Smooth muscle cell (in vitro differentiated cells): ENCODE measurements around the gene MAGOHB. TPM values are rescaled to one million over a fixed set of nuclear protein-coding genes. Genes with fewer than 3 reads are reported as not detected.
"Not testable (repeated sequence)": the region's sequence is repeated elsewhere in the genome, so short reads cannot be mapped to it uniquely, and the experiment has no call there.

ENCODE experiments used
- DNase-seq: peaks from one replicate; lab custom pipeline; 2025; ENCODE audit not compliant: unreplicated experiment; lab: John Stamatoyannopoulos, UW
- H2AFZ ChIP-seq: fragments of 200-600 bp; sonication (generic); 2 replicates; pipeline ENCODE4 v1.6.0; 2016; ENCODE audit warnings: antibody characterized with exemption, low read depth, mild to moderate bottlenecking
- H3F3A ChIP-seq: fragments of 200-600 bp; sonication (generic); 2 replicates; pipeline ENCODE4 v1.6.0; 2017; ENCODE audit warnings: antibody characterized with exemption, low read depth
- H3K27ac ChIP-seq: fragments of 200-600 bp; sonication (generic); 2 replicates; pipeline ENCODE4 v1.5.1; 2016; ENCODE audit warnings: low read depth, mild to moderate bottlenecking
- H3K27me3 ChIP-seq: fragments of 200-600 bp; sonication (generic); 2 replicates; pipeline ENCODE4 v1.6.1; 2016; ENCODE audit warnings: low read depth, mild to moderate bottlenecking
- H3K36me3 ChIP-seq: fragments of 200-600 bp; sonication (generic); 2 replicates; pipeline ENCODE4 v1.5.1; 2016; ENCODE audit warnings: low read depth
- H3K4me1 ChIP-seq: fragments of 200-600 bp; sonication (generic); 2 replicates; pipeline ENCODE4 v1.5.1; 2016; ENCODE audit warnings: low read depth
- H3K4me2 ChIP-seq: fragments of 200-600 bp; sonication (generic); 2 replicates; pipeline ENCODE4 v1.6.0; 2016; ENCODE audit warnings: mild to moderate bottlenecking
- H3K4me3 ChIP-seq: fragments of 200-600 bp; sonication (generic); 2 replicates; pipeline ENCODE4 v1.5.1; 2016; ENCODE audit warnings: mild to moderate bottlenecking
- H3K79me2 ChIP-seq: fragments of 200-600 bp; sonication (generic); 2 replicates; pipeline ENCODE4 v1.6.0; 2016; ENCODE audit warnings: low read depth, mild to moderate bottlenecking
- H3K9ac ChIP-seq: fragments of 200-600 bp; sonication (generic); 2 replicates; pipeline ENCODE4 v1.6.0; 2016; ENCODE audit warnings: low read depth
- H3K9me3 ChIP-seq: fragments of 200-600 bp; sonication (generic); replicated peaks from 2 replicates; pipeline ENCODE4 v1.5.1; 2016; ENCODE audit warnings: low read depth
- H4K20me1 ChIP-seq: fragments of 200-600 bp; sonication (generic); 2 replicates; pipeline ENCODE4 v1.6.0; 2016; ENCODE audit warnings: low read depth
- WGBS: methylation state at CpG from one replicate; pipeline ENCODE4 v1.1.7; 2016; ENCODE audit warnings: low lambda C conversion rate; 5-methylcytosine and 5-hydroxymethylcytosine counted together
- polyA plus RNA-seq: library from polyadenylated mRNA; unstranded; fragments of >200 nt; fragmentation: Nextera tagmentation; extraction: Ambion mirVana; gene quantifications from 2 replicates; pipeline ENCODE4 v1.2.1, GENCODE V29; 2016
- total RNA-seq: library from RNA; depleted of rRNA; stranded (reverse); fragments of >200 nt; gene quantifications from 2 replicates; pipeline ENCODE4 v1.2.3, GENCODE V29; 2014
- TF ChIP-seq, protein P1 (sequence below): fragments of 200-600 bp; sonication (generic); IDR thresholded peaks from 2 replicates; pipeline ENCODE4 v1.5.1; 2017; ENCODE audit warnings: borderline replicate concordance, mild to moderate bottlenecking, antibody characterized with exemption; ENCODE audit not compliant: insufficient read depth, poor library complexity, severe bottlenecking

The MAGOHB gene
- total and polyA plus RNA-seq, 2 experiments from 2014 or later = 24.0 to 62.2 TPM

DNA sequence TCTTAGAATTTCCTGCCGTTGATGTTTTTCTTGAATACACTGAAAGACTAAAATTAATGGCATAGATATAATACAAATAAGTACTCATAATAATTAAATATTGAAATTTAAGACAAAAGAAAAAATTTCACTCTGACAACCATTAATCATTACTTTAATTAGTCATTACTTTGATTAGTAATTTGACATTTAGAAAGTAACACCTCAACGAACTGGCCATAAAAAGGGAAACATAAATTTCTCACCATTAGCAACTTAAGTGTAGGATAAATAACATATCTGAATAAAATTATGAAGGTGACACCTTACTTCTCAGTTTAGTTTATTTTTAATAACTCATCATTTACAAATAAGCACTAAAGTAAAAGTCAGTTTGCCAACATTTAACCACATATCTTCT is 17.5 kb downstream of the MAGOHB start:
- Histone ChIP-seq H3K79me2 (no peaks in the 10 kb centered on the region), H3K4me1 (no peaks in the 10 kb centered on the region), H3K36me3 (no peaks in the 10 kb centered on the region), H3K4me3 (no peak overlapping the region), H3F3A (no peaks in the 10 kb centered on the region), H3K27me3 (no peaks in the 10 kb centered on the region), H4K20me1 (no peaks in the 10 kb centered on the region), H2AFZ (no peak overlapping the region), H3K27ac (no peak overlapping the region), H3K9ac (no peak overlapping the region), H3K4me2 (no peak overlapping the region), H3K9me3 (no peaks in the 10 kb centered on the region)
- DNase-seq = no peak
- WGBS = 94% methylated on average over 2 of the region's 2 CpGs
- TF ChIP-seq, protein P1, sequence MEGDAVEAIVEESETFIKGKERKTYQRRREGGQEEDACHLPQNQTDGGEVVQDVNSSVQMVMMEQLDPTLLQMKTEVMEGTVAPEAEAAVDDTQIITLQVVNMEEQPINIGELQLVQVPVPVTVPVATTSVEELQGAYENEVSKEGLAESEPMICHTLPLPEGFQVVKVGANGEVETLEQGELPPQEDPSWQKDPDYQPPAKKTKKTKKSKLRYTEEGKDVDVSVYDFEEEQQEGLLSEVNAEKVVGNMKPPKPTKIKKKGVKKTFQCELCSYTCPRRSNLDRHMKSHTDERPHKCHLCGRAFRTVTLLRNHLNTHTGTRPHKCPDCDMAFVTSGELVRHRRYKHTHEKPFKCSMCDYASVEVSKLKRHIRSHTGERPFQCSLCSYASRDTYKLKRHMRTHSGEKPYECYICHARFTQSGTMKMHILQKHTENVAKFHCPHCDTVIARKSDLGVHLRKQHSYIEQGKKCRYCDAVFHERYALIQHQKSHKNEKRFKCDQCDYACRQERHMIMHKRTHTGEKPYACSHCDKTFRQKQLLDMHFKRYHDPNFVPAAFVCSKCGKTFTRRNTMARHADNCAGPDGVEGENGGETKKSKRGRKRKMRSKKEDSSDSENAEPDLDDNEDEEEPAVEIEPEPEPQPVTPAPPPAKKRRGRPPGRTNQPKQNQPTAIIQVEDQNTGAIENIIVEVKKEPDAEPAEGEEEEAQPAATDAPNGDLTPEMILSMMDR = no peak

DNA sequence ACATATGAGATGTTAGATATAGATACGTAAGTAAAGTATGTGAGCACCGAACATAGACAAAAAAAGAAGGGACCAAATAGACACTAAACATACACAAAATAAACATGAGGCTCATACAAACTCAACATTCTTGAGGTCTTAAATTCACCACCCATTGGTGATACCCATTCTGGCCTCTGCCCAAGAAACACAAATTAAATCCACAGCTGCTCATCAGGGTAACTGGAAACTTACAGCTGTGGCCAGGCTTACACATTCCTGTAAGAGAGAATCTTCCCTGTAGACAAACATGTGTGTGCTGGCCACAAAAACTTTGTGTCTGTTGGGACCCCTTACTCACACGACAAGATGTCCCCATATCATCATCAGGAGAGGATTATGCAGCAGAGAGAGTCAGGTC is 22.4 kb downstream of the MAGOHB start:
- WGBS = 82% methylated on average over 3 of the region's 3 CpGs
- Histone ChIP-seq H3K9ac (no peak overlapping the region), H3K4me2 (no peak overlapping the region), H4K20me1 (no peaks in the 10 kb centered on the region), H3K27ac (no peak overlapping the region), H3K27me3 (no peaks in the 10 kb centered on the region), H3K4me1 (no peaks in the 10 kb centered on the region), H3F3A (no peaks in the 10 kb centered on the region), H2AFZ (no peak overlapping the region), H3K9me3 (no peaks in the 10 kb centered on the region), H3K79me2 (no peaks in the 10 kb centered on the region), H3K4me3 (no peak overlapping the region), H3K36me3 (peaks cover 3% of the 10 kb centered on the region)
- no peak for DNase-seq
- TF ChIP-seq, protein P1 = no peak

DNA sequence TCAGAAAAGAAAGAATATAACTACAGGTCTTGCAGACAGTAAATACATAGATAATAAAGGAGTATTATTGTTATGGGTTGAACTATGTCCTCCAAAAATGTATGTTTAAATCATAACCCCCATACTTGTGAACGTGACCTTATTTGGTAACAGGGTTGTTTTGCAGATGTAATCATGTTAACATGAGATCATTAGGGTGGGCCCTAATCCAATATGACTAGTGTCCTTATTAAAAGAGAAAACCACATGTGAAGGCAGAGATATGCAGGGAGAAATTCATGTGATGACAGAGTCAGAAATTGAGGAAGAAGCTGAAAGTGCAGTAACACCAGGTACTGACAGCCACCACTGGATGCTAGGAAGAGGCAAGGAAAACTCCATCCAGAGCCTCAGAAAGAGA is 29.0 kb downstream of the MAGOHB start:
- no peaks in the 10 kb centered on the region for H3K27me3 ChIP-seq
- no peak overlapping the region for H3K4me2 ChIP-seq
- no peak overlapping the region for H2AFZ ChIP-seq
- no peak overlapping the region for H3K27ac ChIP-seq
- no peaks in the 10 kb centered on the region for H3F3A ChIP-seq
- no peak overlapping the region for H3K9ac ChIP-seq
- DNase-seq = no peak
- no peaks in the 10 kb centered on the region for H4K20me1 ChIP-seq
- WGBS = 98% methylated on average over 1 of the region's 1 CpG
- no peaks in the 10 kb centered on the region for H3K9me3 ChIP-seq
- peaks cover 3% of the 10 kb centered on the region for H3K36me3 ChIP-seq
- no peak overlapping the region for H3K4me3 ChIP-seq
- no peaks in the 10 kb centered on the region for H3K4me1 ChIP-seq
- no peaks in the 10 kb centered on the region for H3K79me2 ChIP-seq
- TF ChIP-seq, protein P1 = no peak

DNA sequence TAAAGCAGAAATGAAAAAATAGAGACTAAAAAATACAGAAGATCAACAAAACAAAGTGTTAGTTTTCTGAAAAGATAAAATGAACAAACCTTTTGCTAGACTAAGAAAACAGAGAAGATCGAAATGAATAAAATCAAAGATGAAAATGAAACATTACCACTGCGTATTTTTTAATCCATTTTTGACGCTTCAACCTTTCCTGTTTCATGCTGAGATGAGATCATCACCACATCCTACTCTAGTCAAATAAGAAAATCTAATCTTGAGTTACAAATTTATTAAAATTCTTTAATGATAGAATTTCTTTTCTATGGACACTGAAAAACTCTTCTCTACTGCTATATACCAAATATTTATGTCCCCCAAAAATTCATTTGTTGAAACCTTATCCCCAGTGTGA is 30.7 kb downstream of the MAGOHB start:
- H3K4me1 ChIP-seq = no peaks in the 10 kb centered on the region
- no peaks in the 10 kb centered on the region for H3K27me3 ChIP-seq
- H3K79me2 ChIP-seq = no peaks in the 10 kb centered on the region
- TF ChIP-seq, protein P1 = no peak
- no peak overlapping the region for H2AFZ ChIP-seq
- H3K36me3 ChIP-seq = no peaks in the 10 kb centered on the region
- no peaks in the 10 kb centered on the region for H3F3A ChIP-seq
- WGBS = 100% methylated on average over 3 of the region's 3 CpGs
- no peak overlapping the region for H3K27ac ChIP-seq
- H4K20me1 ChIP-seq = no peaks in the 10 kb centered on the region
- no peak overlapping the region for H3K4me2 ChIP-seq
- no peaks in the 10 kb centered on the region for H3K9me3 ChIP-seq
- DNase-seq = no peak
- no peak overlapping the region for H3K4me3 ChIP-seq
- H3K9ac ChIP-seq = no peak overlapping the region

DNA sequence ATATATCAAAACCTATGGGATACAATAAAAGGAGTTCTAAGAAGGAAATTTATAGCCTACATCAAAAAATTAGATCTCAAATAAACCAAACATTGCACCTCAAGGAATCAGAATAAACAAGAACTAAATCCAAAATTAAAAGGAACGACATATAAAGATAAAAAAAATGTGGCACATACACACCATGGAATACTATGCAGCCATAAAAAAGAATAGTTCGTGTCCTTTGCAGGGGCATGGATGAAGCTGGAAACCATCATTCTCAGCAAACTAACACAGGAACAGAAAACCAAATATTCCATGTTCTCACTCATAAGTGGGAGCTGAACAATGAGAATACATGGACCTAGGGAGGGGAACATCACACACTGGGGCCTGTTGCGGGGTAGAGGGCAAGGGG is 31.3 kb downstream of the MAGOHB start:
- not testable (repeated sequence) for H3K27me3 ChIP-seq, H3K4me1 ChIP-seq, H3K4me2 ChIP-seq, H3K9me3 ChIP-seq, H3K27ac ChIP-seq, H3K79me2 ChIP-seq, H3K36me3 ChIP-seq, H2AFZ ChIP-seq, DNase-seq, H3F3A ChIP-seq, H3K4me3 ChIP-seq, H3K9ac ChIP-seq, H4K20me1 ChIP-seq
- WGBS = 81% methylated on average over 3 of the region's 3 CpGs
